Dendritic cell treated with granulocyte-macrophage colony-stimulating factor and Interleukin-4, amounts not matched to agents 40 ng/mL and 50 ng/mL, for 4 days (primary cell): ENCODE measurements around the gene PKD1L1.
"Not testable (repeated sequence)": the region's sequence is repeated elsewhere in the genome, so short reads cannot be mapped to it uniquely, and the experiment has no call there.

Experiments used
- H3K27ac Mint-ChIP-seq: one replicate; pipeline ENCODE4 v1.8.0; 2022; ENCODE audit warnings: mild to moderate bottlenecking, mixed read lengths
- H3K27me3 Mint-ChIP-seq: one replicate; pipeline ENCODE4 v1.8.0; 2022; ENCODE audit warnings: mild to moderate bottlenecking, mixed read lengths
- H3K36me3 Mint-ChIP-seq: one replicate; pipeline ENCODE4 v1.8.0; 2022; ENCODE audit warnings: low read depth, mixed read lengths
- H3K4me1 Mint-ChIP-seq: one replicate; pipeline ENCODE4 v1.8.0; 2022; ENCODE audit warnings: low read depth, mixed read lengths
- H3K4me3 Mint-ChIP-seq: one replicate; pipeline ENCODE4 v1.8.0; 2022; ENCODE audit warnings: mild to moderate bottlenecking, moderate library complexity, mixed read lengths
- H3K9me3 Mint-ChIP-seq: one replicate; pipeline ENCODE4 v1.8.0; 2022; ENCODE audit warnings: mixed read lengths
- intact Hi-C: fragments of 100-400 bp; cut with micrococcal nuclease; formaldehyde crosslinking; loops from one replicate; pipeline ENCODE4 v1.15.0; 2022

Gene PKD1L1

DNA sequence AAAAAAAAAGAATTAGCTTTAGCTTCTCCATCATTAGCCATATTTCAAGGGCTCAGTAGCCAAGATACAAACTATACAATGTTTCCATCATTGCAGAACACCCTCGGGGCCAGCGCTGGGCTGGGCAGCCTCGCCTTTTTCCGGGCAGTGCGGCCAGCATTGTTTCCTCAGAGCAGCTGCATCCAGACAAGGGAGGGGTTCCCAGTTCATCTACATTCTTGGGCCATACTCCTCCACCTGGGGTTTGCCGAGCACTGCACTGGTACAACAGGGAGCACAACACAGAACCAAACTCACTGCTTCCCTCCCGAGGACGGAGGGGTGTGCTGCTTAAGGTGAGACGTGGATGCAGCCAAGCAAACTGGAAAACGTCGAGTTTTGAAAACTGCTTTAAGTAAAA is 2.4 kb upstream of the PKD1L1 start:
- H3K36me3 Mint-ChIP-seq, result peaks cover 22% of the 10 kb centered on the region
- peaks cover 4% of the 10 kb centered on the region for H3K27me3 Mint-ChIP-seq
- H3K4me3 Mint-ChIP-seq, result no peak overlapping the region
- intact Hi-C loops, result no loop called here
- H3K9me3 Mint-ChIP-seq, result no peaks in the 10 kb centered on the region
- H3K4me1 Mint-ChIP-seq, result peaks cover 12% of the 10 kb centered on the region
- no peak overlapping the region for H3K27ac Mint-ChIP-seq

GRCh38 chr7:47949703-47950102 is 1.4 kb upstream of the PKD1L1 start:
- peaks cover 13% of the 10 kb centered on the region for H3K36me3 Mint-ChIP-seq
- no peaks in the 10 kb centered on the region for H3K9me3 Mint-ChIP-seq
- H3K4me3 Mint-ChIP-seq, result no peak overlapping the region
- intact Hi-C loops, result loop anchor here (10.0 kb wide), 1 partner anchor 55 kb away; no protein-coding TSS in a partner anchor
- H3K27me3 Mint-ChIP-seq, result peaks cover 4% of the 10 kb centered on the region
- H3K4me1 Mint-ChIP-seq, result peaks cover 12% of the 10 kb centered on the region
- no peak overlapping the region for H3K27ac Mint-ChIP-seq

DNA sequence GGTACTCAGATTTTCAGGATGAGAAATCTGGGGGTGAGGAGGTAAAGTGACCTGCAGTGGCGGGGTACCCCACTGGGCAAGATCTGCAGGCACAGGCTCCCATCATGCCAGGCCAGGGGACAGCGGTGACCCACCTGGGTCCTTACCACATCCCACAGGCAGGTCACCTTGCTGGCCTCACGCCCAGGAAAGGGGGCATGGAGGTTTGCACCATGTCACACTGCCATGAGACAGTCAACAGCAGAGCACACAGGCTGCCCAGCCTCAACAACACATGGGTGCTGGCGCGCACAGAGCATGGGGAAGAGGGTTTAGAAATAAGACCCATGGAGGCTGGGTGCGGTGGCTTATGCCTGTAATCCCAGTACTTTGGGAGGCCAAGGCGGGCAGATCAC is 914 bp downstream of the PKD1L1 start:
- intact Hi-C loops, result loop anchor here (10.0 kb wide), 1 partner anchor 57 kb away; no protein-coding TSS in a partner anchor
- H3K4me3 Mint-ChIP-seq, result no peak overlapping the region
- peaks cover 4% of the 10 kb centered on the region for H3K27me3 Mint-ChIP-seq
- peaks cover 10% of the 10 kb centered on the region for H3K4me1 Mint-ChIP-seq
- H3K9me3 Mint-ChIP-seq, result no peaks in the 10 kb centered on the region
- H3K36me3 Mint-ChIP-seq, result no peaks in the 10 kb centered on the region
- H3K27ac Mint-ChIP-seq, result no peak overlapping the region

GRCh38 chr7:47946581-47947354 is 1.5 kb downstream of the PKD1L1 start:
- intact Hi-C loops, result loop anchor here (10.0 kb wide), 1 partner anchor 58 kb away; no protein-coding TSS in a partner anchor
- no peaks in the 10 kb centered on the region for H3K9me3 Mint-ChIP-seq
- peaks cover 4% of the 10 kb centered on the region for H3K27me3 Mint-ChIP-seq
- H3K4me1 Mint-ChIP-seq, result peaks cover 15% of the 10 kb centered on the region
- H3K4me3 Mint-ChIP-seq, result no peak overlapping the region
- no peaks in the 10 kb centered on the region for H3K36me3 Mint-ChIP-seq
- H3K27ac Mint-ChIP-seq, result no peak overlapping the region

GRCh38 chr7:47945261-47946015 is 2.8 kb downstream of the PKD1L1 start:
- no peaks in the 10 kb centered on the region for H3K9me3 Mint-ChIP-seq
- H3K27me3 Mint-ChIP-seq, result peaks cover 4% of the 10 kb centered on the region
- no peak overlapping the region for H3K4me3 Mint-ChIP-seq
- H3K36me3 Mint-ChIP-seq, result no peaks in the 10 kb centered on the region
- intact Hi-C loops, result loop anchor here (1.0 to 10.0 kb wide), 4 partner anchors 23 to 209 kb away; no protein-coding TSS in a partner anchor
- H3K27ac Mint-ChIP-seq, result no peak overlapping the region
- H3K4me1 Mint-ChIP-seq, result peaks cover 26% of the 10 kb centered on the region

DNA sequence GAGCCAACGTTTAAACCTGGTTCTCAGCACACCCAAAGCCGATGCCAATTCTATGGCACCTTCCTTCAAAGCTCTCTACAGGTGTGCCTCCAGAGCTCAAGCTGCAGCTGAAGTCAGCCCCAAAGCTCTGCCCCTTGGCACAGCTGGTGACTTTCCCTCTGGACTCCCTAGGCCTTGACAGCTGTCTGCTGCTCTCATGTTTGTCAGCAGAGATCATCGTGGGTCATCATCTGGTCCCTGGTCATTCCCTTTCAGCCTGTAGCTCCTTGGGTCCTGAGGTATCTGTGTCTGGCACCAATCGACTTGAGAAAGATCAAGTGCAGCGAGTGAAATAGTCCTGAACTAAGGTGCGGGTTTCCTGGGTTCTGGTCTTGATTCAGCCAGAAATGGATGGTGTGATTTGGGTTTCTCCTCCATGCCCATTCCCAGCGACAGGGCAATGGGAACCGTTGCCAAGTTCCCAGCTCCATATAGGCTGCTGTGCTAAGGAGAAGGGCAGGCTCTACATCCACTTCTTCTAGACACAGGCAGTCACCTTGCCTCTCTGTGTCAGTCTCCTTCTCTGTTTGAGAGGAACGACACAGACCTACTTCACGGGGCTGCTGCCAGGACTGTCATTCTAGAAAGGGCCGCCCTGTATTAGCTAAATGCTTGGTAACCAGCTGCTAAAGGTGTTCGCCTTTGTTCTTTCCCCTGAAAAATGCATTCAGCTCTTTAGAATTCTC is 3.6 kb downstream of the PKD1L1 start:
- no peak overlapping the region for H3K4me3 Mint-ChIP-seq
- H3K36me3 Mint-ChIP-seq, result no peaks in the 10 kb centered on the region
- H3K9me3 Mint-ChIP-seq, result no peaks in the 10 kb centered on the region
- peaks cover 34% of the 10 kb centered on the region for H3K4me1 Mint-ChIP-seq
- peaks cover 4% of the 10 kb centered on the region for H3K27me3 Mint-ChIP-seq
- H3K27ac Mint-ChIP-seq, result no peak overlapping the region
- intact Hi-C loops, result loop anchor here (1.0 to 10.0 kb wide), 4 partner anchors 24 to 210 kb away; no protein-coding TSS in a partner anchor

DNA sequence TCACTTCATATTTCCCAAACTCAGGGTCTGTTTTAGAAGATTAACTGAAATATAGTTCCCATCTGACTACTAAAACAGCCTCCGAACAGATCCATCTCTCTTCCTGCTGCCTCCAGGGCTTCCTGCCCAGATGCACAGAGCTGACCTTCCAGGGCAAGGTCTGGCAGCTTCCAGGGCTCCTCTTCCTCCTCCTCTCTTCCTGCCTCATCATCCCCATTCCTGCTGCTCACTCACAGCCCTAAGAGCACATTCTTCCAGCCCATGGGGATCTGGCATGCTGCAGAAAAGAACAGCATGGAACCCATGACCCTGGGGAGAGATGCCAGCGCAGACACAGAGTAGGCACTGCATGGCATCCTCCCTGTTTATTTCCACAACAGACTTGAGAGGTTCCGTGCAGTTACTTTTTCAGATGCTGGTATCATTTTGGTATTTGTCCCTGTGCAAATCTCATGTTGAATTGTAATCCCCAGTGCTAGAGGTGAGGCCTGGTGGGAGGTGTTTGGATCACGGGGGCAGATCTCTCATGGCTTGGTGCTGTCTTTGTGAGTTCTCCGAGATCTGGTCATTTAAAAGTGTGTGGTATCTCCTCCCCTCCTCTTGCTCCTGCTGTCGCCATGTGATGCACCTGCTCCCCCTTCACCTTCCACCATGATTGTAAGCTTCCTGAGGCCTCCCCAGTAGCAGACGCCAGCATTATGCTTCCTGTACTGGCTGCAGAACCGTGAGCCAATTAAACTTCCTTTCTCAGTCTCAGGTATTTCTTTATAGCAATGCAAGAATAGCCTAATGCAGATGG is 4.4 kb downstream of the PKD1L1 start:
- no peak overlapping the region for H3K4me3 Mint-ChIP-seq
- no peaks in the 10 kb centered on the region for H3K9me3 Mint-ChIP-seq
- peaks cover 6% of the 10 kb centered on the region for H3K27me3 Mint-ChIP-seq
- peaks cover 42% of the 10 kb centered on the region for H3K4me1 Mint-ChIP-seq
- peak overlapping the region; percentile 33 for H3K27ac Mint-ChIP-seq
- intact Hi-C loops, result loop anchor here (2.0 to 10.0 kb wide), 2 partner anchors 25 to 61 kb away; no protein-coding TSS in a partner anchor
- H3K36me3 Mint-ChIP-seq, result no peaks in the 10 kb centered on the region

DNA sequence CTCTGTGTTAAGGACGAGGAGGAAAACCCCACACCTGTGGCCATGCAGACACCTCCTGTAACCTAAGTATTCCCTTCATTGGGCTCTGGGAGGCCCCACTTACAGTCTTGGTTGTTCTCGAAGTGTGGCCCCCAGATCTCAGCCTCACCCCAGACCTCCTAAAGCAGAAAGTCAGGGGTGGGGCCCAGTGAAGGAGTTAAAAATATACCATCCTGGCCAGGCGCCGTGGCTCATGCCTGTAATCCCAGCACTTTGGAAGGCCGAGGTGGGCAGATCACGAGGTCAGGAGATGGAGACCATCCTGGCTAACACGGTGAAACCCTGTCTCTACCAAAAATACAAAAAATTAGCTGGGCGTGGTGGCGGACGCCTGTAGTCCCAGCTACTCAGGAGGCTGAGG is 5.6 kb downstream of the PKD1L1 start:
- intact Hi-C loops, result loop anchor here (10.0 kb wide), 1 partner anchor 62 kb away; no protein-coding TSS in a partner anchor

DNA sequence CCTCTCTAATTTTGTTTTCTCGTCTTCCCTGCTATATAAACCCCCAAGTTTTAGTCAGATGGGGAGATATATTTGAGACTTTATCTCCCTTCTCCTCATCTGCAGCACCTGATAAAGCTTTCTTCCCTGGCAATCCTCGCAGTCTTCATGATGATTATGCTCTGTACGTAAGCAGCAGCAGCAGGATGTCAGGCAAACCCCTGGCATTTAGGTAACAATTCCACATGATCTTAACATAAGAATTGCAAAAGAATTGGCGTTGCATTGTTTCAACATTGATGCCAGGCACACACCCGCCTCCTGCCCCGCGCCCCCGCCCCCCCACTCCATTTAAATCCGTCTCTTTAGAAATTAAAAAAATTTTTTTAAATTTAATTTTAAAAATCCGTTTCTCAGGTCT is 6.1 kb downstream of the PKD1L1 start:
- Mint-ChIP-seq H3K27me3 (peaks cover 2% of the 10 kb centered on the region), H3K4me1 (peaks cover 59% of the 10 kb centered on the region), H3K4me3 (no peak overlapping the region), H3K9me3 (no peaks in the 10 kb centered on the region), H3K27ac (peak overlapping the region; percentile 69), H3K36me3 (no peaks in the 10 kb centered on the region)
- intact Hi-C loops, result loop anchor here (10.0 kb wide), 1 partner anchor 63 kb away; no protein-coding TSS in a partner anchor

More for the DNA sequence above, 5.6 kb downstream of the PKD1L1 start:
- not testable (repeated sequence) for H3K27me3 Mint-ChIP-seq, H3K4me3 Mint-ChIP-seq, H3K36me3 Mint-ChIP-seq, H3K27ac Mint-ChIP-seq, H3K9me3 Mint-ChIP-seq
- H3K4me1 Mint-ChIP-seq, result peaks cover 54% of the 10 kb centered on the region

GRCh38 chr7:47941136-47941844 is 7.0 kb downstream of the PKD1L1 start:
- intact Hi-C loops, result loop anchor here (10.0 kb wide), 1 partner anchor 64 kb away; no protein-coding TSS in a partner anchor
- Mint-ChIP-seq H3K27ac (peak overlapping the region; percentile 69), H3K36me3 (no peaks in the 10 kb centered on the region), H3K4me1 (peaks cover 68% of the 10 kb centered on the region), H3K27me3 (peaks cover 2% of the 10 kb centered on the region), H3K9me3 (no peaks in the 10 kb centered on the region), H3K4me3 (no peak overlapping the region)

- H3K27me3 Mint-ChIP-seq, result peaks cover 2% of the 10 kb centered on the region
- intact Hi-C loops, result loop anchor here (10.0 kb wide), 1 partner anchor 64 kb away; no protein-coding TSS in a partner anchor
- H3K9me3 Mint-ChIP-seq, result no peaks in the 10 kb centered on the region
- H3K27ac Mint-ChIP-seq, result peak overlapping the region; percentile 69
- no peak overlapping the region for H3K4me3 Mint-ChIP-seq
- peaks cover 68% of the 10 kb centered on the region for H3K4me1 Mint-ChIP-seq
- no peaks in the 10 kb centered on the region for H3K36me3 Mint-ChIP-seq
These were observed 7.9 kb downstream of the PKD1L1 start for GRCh38 chr7:47940088-47941013.
